Activated naive CD4-positive, alpha-beta T cell (primary cell): ENCODE measurements around the gene AARS1.
"Not testable (repeated sequence)": the region's sequence is repeated elsewhere in the genome, so short reads cannot be mapped to it uniquely, and the experiment has no call there.

Experiments used
- DNase-seq, 4 experiments: peaks; one replicate each; lab custom pipeline; 2025; lab: John Stamatoyannopoulos, UW

AARS1 gene

DNA sequence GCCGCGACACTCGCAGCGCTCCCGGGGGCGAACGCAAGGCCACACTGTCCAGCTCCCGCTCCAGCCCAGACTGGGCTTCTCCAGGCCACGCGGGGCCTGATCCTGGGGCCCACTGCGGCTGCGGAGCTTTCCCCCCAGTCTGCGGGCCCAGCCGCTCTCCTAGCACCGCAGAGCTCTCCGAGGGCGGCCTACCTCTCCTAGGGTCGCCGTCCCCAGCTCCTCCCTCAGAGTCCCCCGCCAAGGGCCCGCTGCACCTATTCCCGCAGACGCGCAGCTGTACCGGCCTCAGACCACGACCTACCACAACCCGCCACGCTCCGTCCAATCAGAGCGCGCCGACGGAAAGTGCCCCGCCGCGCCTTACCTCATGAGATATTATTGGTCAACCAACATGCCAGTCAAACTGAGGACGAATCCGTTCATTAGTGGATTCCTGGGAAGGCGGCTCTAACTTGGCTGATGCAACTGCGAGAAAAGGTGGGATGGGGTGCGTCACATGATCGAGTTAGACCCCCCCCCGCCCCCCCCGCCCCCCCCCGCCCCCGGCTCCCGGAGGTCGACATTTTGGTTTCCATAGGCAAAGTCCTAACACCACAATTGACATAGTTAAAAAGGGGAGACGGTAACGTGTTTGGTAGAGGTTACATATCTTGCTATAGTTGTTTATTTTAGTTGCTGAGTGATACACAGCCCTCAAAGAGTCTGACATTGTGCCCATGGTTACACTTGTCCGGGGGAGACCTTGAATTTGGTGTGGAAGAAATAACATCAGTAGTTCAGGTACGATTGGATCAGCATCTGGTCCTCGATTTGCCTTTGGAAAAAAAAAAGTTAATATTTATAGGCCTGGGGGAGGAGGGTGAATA, at the start of gene AARS1:
Gene AARS1, minus strand, starts transcription at position 278 of the 866 bp plus-strand sequence. CDS start 6,743 bp downstream, outside the sequence.
- DNase-seq, result peak; percentile 78 to 86 (median 84)

DNA sequence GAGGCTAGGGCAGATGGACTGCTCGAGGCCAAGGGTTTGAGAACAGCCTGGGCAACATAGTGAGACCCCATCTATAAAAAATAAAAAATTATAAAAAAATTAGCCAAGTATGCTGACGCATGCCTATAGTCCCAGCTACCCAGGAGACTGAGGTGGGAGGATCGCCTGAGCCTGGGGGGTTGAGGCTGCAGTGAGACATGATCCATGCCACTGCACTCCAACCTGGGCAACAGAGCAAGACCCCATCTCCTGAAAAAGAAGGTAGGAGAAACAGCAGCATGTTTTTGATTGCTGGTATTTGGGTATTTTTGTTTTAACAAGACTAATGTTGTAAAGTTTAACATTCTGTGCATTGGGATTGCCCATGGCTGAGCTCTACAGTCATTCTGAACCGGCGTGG, 48.5 kb upstream of the AARS1 start:
- no peak for DNase-seq

GRCh38 chr16:70332728-70333127, 43.4 kb upstream of the AARS1 start:
- DNase-seq, result not testable (repeated sequence)

GRCh38 chr16:70331588-70332358, 42.5 kb upstream of the AARS1 start:
- DNase-seq, result no peak

DNA sequence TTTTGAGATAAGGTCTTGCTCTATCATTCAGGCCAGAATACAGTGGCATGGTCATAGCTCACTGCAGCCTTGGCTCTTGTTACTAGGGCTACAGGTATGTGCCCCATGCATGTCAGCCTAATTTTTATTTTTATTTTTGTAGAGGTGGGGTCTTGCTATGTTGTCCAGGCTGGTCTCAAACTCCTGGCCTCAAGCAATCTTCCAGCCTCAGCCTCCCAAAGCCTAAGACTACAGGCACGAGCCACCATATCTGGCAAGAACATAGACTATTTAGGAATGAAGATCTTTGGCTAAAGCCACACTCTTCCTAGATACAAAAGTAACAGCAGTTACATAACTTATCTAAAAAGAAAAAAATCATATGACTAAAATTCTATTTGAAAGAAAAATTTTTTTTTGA, 41.8 kb upstream of the AARS1 start:
- DNase-seq, result no peak

DNA sequence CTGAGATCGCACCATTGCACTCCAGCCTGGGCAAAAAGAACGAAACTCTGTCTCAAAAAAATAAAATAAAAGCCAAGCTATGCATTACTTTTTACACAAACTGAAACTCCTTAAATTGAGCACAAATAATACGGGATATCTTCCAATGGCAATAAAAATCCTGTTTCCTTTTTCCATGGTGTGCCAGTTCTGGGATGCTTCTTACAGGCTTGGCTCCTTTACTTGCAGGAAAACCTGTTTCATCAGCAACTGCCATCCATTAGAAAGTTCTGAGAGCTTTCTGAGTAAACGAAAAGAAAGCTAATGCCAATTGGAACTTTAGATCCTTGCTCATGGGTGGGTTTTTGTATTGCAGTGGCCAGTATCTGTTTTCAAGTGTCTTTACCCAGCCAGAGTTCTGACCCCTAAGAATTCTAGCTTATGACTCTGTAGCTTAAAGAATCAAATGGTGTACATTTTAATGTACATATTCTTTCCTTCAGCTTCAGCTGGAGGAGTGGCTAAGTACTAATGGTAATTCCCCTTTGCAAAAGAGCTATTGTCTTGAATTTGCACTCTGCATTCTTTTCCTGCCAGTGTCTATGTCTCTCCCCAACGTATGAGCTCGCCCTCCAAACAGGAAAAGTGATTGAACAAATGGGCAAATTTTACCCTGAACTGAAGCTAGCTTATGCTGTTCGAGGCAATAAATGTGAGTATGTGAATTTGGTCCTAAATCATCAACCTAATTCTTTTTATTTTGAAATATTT, 35.9 kb upstream of the AARS1 start:
- no peak for DNase-seq

GRCh38 chr16:70320121-70320520, 30.8 kb upstream of the AARS1 start:
- no peak for DNase-seq

DNA sequence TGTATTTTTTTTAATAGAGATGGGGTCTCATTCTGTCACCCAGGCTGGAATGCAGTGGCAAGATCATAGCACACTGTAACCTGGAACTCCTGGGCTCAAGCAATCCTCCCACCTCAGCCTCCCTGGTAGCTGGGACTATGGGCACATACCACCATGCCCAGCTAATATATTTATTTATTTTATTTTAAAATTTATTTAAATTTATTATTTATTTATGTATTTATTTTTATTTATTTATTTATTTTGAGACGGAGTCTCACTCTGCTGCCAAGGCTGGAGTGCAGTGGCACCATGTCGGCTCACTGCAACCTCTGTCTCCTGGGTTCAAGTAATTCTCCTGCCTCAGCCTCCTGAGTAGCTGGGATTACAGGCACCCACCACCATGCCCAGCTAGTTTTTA, 18.4 kb upstream of the AARS1 start:
- not testable (repeated sequence) for DNase-seq

DNA sequence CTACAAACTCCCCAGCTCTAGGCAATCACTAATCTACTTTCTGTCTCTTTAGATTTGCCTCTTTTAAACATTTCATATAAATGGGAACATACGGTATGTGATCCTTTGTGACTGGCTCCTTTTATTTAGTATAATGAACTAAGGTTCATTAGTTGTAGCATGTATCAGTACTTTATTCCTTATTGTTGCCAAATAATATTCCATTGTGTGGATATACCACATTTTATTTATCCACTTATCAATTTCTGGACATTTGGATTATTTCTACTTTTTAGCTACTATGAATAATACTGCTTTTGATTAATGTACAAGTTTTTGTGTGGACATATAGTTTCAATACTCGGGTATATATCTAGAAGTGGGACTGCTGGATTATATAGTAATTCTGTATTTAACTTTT, 17.6 kb upstream of the AARS1 start:
- no peak for DNase-seq

DNA sequence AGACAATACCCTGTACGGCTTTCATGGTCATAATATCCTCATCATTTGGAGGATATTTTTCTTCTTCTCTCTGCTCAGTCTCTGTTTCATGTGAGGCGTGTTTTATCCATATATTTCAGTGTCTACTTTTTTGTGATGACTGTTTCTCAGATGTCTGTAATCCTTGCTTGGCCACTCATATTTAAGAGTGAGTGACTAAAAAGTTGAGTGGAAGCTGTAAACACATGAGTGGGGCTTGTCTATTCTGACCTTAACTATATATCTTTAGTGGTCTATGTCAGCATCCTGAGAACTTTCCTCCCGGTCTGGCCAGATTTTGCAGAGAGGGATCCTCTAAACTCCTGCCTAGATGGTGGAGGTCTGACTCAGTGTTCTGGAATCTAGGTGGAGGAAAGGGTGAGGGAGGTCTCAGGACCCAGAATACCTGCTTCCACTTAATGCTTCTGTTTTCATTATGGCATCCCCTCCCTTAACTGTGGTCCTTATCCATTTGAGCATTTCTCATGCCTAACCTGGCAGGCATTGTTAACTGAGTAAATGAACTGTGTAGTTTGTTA, 15.7 kb upstream of the AARS1 start:
- no peak for DNase-seq

- no peak for DNase-seq
These were observed 13.4 kb upstream of the AARS1 start for GRCh38 chr16:70302745-70303144.

- no peak for DNase-seq
These were observed 11.8 kb upstream of the AARS1 start for GRCh38 chr16:70301121-70301520.

GRCh38 chr16:70298988-70299938, 10.0 kb upstream of the AARS1 start, which contains the start of gene DDX19B:
TSS of gene DDX19B (plus strand) at chr16:70299186. CDS start at chr16:70299298, 112 bp downstream.
- peak in 2 of 4 experiments; percentile 30 to 49 for DNase-seq

GRCh38 chr16:70295634-70296033, 6.3 kb upstream of the AARS1 start:
- no peak for DNase-seq

DNA sequence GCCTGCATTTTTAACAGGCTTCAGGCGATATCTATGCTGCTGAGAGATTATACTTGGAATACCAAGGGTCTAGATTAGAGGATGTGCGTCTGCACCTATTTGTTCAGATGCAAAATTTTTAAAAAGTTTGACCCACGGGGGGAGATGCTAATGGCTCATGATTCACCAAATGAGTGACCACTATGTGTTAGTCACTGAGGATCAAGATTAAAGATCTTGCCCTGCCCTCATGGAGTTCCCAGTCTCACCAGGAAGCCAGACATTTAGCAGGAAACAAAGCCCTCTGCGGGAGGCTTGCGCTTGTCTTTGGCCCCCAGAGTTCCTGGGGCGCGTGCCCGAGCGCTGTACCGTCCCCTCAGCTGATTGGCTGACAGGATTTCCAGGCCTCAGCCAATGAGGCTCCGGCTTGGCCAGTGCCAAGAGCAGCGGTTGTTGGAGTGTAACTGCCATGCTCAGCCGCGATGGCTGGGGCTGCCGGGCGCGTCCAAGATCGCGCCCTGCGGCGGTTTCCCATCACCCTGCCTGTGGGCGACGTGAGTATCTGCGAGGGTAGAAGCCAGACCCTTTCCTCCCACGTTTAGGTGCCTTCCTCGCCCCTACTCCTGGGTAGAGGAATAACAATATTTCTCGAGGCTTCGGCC, 5.2 kb upstream of the AARS1 start:
- DNase-seq, result no peak

DNA sequence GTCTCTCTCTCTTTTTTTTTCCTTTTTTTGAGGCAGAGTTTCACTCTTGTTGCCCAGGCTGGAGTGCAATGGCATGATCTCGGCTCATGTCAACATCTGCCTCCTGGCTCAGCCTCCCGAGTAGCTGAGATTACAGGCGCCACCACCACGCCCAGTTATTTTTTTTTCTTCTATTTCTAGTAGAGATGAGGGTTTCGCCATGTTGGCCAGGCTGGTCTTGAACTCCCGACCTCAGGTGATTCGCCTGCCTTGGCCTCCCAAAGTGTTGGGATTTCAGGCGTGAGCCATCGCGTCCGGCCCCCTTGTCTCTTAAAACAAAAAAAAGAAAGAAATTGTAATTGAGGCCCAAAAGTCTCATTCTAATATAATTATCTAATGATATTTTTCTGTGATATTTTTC, 2.8 kb upstream of the AARS1 start:
- not testable (repeated sequence) for DNase-seq

DNA sequence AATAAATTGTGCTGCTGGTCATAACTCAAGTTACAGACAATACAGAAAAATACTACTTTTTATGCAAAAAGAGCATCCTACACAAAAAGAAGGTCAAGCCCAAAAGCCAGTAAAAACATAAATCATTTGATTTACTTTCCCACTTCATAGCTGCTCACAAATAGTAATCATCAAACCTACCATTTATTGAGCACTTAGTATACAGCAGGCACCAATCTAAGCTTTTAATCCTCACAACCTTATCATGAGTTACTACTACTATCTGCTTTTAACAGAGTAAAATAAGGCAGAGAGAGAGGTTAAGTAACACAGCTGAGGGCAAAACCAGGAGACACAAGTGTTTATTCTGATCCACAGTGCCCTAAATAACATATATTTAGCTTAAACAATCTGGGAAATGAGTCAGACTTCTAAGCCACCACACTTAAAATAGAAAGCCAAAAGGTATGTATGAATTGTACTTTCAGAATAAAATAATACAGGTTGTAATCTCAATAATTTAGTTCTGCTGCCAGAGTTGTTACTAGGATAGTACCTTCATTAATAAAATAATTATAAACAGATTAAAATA, 1.7 kb upstream of the AARS1 start:
- no peak for DNase-seq

GRCh38 chr16:70287304-70287971, 1.9 kb downstream of the AARS1 start:
- not testable (repeated sequence) for DNase-seq

GRCh38 chr16:70276392-70276791, 12.9 kb downstream of the AARS1 start:
- no peak for DNase-seq
